Measurements from ENCODE around the gene HDAC10. TPM values are rescaled to one million over a fixed set of nuclear protein-coding genes. Genes with fewer than 3 reads are reported as not detected.

The HDAC10 gene
- total RNA-seq, 4 donors from 2014 or later, result 1.2 to 40.5 (median 20.6) TPM

DNA sequence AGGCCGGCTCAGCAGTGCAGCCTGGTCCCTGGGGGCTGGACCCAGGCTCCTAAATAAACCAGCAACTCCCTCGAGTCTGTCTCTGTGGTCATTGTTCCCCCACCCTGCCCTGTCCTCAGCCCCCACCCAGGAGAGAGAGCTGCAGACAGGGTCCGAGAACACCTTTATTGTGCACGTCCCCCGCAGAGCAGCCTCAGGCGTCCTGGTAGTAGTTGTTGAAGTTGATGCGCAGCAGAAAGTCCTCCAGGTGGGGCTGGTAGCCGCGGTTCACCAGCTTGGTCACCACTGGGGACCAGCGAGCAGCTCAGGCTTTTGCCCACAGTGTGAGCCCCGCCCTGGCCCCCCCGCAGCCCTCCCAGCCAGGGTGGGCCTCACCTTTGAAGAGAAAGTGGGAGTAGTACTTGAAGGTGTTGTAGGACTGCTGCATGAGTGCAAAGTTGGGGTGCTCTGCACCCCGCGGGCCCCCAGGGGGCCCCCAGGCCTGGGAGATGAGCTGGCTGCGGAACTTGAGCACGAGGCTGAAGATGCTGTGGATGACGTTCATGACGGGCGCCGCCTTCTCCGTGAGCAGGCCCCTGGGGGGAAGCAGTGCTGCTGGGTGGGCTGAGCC, 33.4 kb downstream of the HDAC10 start:
- H3K36me3 ChIP-seq, result no peaks in the 10 kb centered on the region
- H3K4me1 ChIP-seq, result no peaks in the 10 kb centered on the region
- no peaks in the 10 kb centered on the region for H3K27me3 ChIP-seq
- no peaks in the 10 kb centered on the region for H3K9me3 ChIP-seq
- no peak overlapping the region for H3K27ac ChIP-seq
- H3K4me3 ChIP-seq, result no peak overlapping the region
- TF ChIP-seq, protein P1, sequence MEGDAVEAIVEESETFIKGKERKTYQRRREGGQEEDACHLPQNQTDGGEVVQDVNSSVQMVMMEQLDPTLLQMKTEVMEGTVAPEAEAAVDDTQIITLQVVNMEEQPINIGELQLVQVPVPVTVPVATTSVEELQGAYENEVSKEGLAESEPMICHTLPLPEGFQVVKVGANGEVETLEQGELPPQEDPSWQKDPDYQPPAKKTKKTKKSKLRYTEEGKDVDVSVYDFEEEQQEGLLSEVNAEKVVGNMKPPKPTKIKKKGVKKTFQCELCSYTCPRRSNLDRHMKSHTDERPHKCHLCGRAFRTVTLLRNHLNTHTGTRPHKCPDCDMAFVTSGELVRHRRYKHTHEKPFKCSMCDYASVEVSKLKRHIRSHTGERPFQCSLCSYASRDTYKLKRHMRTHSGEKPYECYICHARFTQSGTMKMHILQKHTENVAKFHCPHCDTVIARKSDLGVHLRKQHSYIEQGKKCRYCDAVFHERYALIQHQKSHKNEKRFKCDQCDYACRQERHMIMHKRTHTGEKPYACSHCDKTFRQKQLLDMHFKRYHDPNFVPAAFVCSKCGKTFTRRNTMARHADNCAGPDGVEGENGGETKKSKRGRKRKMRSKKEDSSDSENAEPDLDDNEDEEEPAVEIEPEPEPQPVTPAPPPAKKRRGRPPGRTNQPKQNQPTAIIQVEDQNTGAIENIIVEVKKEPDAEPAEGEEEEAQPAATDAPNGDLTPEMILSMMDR (IDR thresholded peaks at IDR 0.05), result no peak
- no peak for TF ChIP-seq POLR2A (IDR thresholded peaks at IDR 0.05)
- no peak for DNase-seq
- intact Hi-C loops (cut with DNase I; ENCODE audit: low total_unique reads), result no loop called here

- intact Hi-C loops (cut with DNase I; ENCODE audit: low total_unique reads), result no loop called here
- Histone ChIP-seq H3K4me1 (no peaks in the 10 kb centered on the region), H3K36me3 (no peaks in the 10 kb centered on the region), H3K27me3 (no peaks in the 10 kb centered on the region), H3K4me3 (no peak overlapping the region), H3K9me3 (no peaks in the 10 kb centered on the region), H3K27ac (no peak overlapping the region)
- TF ChIP-seq POLR2A (IDR thresholded peaks at IDR 0.05), result no peak
- TF ChIP-seq, protein P1 (IDR thresholded peaks at IDR 0.05), result no peak
- DNase-seq, result peak in 1 of 2 donors; percentile 21
Measured at GRCh38 chr22:50216684-50217520, 34.2 kb downstream of the HDAC10 start.

DNA sequence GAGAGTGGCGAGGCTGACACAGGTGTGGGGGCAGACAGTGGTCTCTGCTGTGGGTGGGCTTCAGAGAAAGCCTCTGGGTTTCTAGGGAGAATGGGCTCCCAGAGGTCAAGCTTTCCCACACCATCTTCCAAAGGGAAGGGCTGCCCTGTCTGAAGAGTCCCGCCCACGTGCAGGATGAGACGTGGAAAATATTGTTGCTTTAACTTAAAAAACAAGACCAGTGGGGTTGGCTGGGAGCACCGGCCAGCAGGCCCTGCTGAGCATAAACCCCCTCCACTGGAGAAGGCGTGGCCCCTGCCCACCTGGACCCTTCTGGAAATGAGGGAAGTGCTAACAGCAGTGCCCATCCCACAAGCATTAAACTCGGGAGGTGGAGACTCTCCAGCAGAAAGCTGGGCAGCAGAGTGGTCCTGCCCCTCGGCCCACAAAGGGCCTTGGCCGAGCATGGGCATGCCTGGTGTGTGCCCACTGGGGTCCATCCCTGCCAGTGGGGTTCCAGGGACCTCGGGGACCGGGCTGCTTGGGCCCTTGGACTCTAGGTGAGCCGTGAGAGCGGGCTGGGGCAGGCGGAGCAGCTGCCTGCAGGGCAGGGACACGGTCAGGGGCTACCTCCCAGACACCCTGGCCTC, 34.9 kb downstream of the HDAC10 start:
- H3K4me1 ChIP-seq, result no peaks in the 10 kb centered on the region
- H3K36me3 ChIP-seq, result no peaks in the 10 kb centered on the region
- TF ChIP-seq POLR2A (IDR thresholded peaks at IDR 0.05), result no peak
- intact Hi-C loops (cut with DNase I; ENCODE audit: low total_unique reads), result no loop called here
- no peaks in the 10 kb centered on the region for H3K27me3 ChIP-seq
- DNase-seq, result peak in 1 of 2 donors; percentile 14
- H3K4me3 ChIP-seq, result no peak overlapping the region
- no peaks in the 10 kb centered on the region for H3K9me3 ChIP-seq
- no peak overlapping the region for H3K27ac ChIP-seq

GRCh38 chr22:50215297-50216054, 35.6 kb downstream of the HDAC10 start:
- peak in 1 of 2 donors; percentile 43 for DNase-seq
- no peaks in the 10 kb centered on the region for H3K27me3 ChIP-seq
- no peak overlapping the region for H3K4me3 ChIP-seq
- no peaks in the 10 kb centered on the region for H3K4me1 ChIP-seq
- intact Hi-C loops (cut with DNase I; ENCODE audit: low total_unique reads), result no loop called here
- no peaks in the 10 kb centered on the region for H3K9me3 ChIP-seq
- H3K36me3 ChIP-seq, result no peaks in the 10 kb centered on the region
- H3K27ac ChIP-seq, result no peak overlapping the region
- TF ChIP-seq, protein P1 (IDR thresholded peaks at IDR 0.05), result no peak

GRCh38 chr22:50213263-50213662, 37.8 kb downstream of the HDAC10 start:
- intact Hi-C loops (cut with DNase I; ENCODE audit: low total_unique reads), result no loop called here

More at GRCh38 chr22:50213263-50213662, 37.8 kb downstream of the HDAC10 start:
- H3K9me3 ChIP-seq, result no peaks in the 10 kb centered on the region
- H3K36me3 ChIP-seq, result no peaks in the 10 kb centered on the region
- H3K27me3 ChIP-seq, result no peaks in the 10 kb centered on the region
- no peak overlapping the region for H3K27ac ChIP-seq
- no peak overlapping the region for H3K4me3 ChIP-seq
- no peak for TF ChIP-seq POLR2A (IDR thresholded peaks at IDR 0.05)
- TF ChIP-seq, protein P1 (IDR thresholded peaks at IDR 0.05), result no peak
- no peak for DNase-seq
- peaks cover 0 to 9% of the 10 kb centered on the region in 2 donors for H3K4me1 ChIP-seq
